ENCODE results near the gene ITGA1.

DNA sequence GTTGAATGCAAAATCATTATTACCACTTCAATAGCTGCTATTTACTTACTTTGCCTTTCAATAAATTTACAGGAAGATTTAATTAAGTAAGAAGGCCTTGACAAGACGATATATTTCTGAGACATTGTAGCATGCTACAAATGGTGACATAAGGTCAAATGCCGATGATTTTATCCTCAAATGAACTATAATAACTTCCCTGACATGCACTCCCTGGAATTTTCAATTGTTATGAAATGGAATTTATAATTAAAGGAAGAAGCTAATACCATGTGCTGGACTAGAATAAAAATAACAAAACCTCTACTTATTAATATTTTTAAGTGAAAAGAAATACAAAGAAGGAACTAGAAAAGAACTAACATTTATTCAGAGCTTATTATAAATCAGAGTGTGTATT, 30.2 kb upstream of the ITGA1 start:
- TF ChIP-seq POLR2A (IDR thresholded peaks at IDR 0.05), result no peak
- TF ChIP-seq, protein P1, sequence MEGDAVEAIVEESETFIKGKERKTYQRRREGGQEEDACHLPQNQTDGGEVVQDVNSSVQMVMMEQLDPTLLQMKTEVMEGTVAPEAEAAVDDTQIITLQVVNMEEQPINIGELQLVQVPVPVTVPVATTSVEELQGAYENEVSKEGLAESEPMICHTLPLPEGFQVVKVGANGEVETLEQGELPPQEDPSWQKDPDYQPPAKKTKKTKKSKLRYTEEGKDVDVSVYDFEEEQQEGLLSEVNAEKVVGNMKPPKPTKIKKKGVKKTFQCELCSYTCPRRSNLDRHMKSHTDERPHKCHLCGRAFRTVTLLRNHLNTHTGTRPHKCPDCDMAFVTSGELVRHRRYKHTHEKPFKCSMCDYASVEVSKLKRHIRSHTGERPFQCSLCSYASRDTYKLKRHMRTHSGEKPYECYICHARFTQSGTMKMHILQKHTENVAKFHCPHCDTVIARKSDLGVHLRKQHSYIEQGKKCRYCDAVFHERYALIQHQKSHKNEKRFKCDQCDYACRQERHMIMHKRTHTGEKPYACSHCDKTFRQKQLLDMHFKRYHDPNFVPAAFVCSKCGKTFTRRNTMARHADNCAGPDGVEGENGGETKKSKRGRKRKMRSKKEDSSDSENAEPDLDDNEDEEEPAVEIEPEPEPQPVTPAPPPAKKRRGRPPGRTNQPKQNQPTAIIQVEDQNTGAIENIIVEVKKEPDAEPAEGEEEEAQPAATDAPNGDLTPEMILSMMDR (IDR thresholded peaks at IDR 0.05), result no peak
